HCT116 (cell line): Measurements from ENCODE around the gene CNTNAP2. TPM values are rescaled to one million over a fixed set of nuclear protein-coding genes. Genes with fewer than 3 reads are reported as not detected.

Experiments
- ATAC-seq: fragments of 200-7000 bp; cut with Tn5 transposase; 2 replicates; pipeline ENCODE4 v1.9.1; 2020; ENCODE audit warnings: mild to moderate bottlenecking, moderate library complexity
- BruUV-seq: library from RNA; stranded (reverse); fragments of 400-500 nt; replicated peaks from 2 replicates; lab custom pipeline; 2021; lab: Mats Ljungman, UMichigan
- CTCF ChIA-PET: fragments of 300-600 bp; sonication (Branson Sonifier 250); formaldehyde crosslinking; loops from one replicate; lab custom pipeline; 2021; ENCODE audit warnings: antibody characterized with exemption; lab: Charles Lee
- POLR2A ChIA-PET: fragments of 300-600, 350-600 bp; sonication (Branson Sonifier 250); formaldehyde crosslinking; loops from one replicate; lab custom pipeline; 2021; ENCODE audit warnings: antibody characterized with exemption; lab: Charles Lee
- RAD21 ChIA-PET, 2 experiments: fragments of 300-600 bp; sonication (Branson Sonifier 250); formaldehyde crosslinking; loops; one replicate each; lab custom pipeline; 2023; ENCODE audit warnings: low total read pairs in 2 of 2; ENCODE audit not compliant: uncharacterized antibody in 2 of 2, unreplicated experiment in 2 of 2, low non-redundant PET in 1 of 2; lab: Charles Lee
- DNase-seq: peaks from one replicate; pipeline ENCODE4 v3.0.0-alpha.2; 2010; ENCODE audit warnings: low read depth, low spot score
- H2AFZ ChIP-seq: fragments of 200-600 bp; shearing (Covaris generic), sonication (generic); 2 replicates; pipeline ENCODE4 v1.6.1; 2017; ENCODE audit warnings: low read depth, mixed run types, mixed read lengths, antibody characterized with exemption, low read length; ENCODE audit not compliant: poor library complexity, severe bottlenecking
- H3K27ac ChIP-seq: 2 replicates; pipeline ENCODE4 v1.5.1; 2012; ENCODE audit warnings: low read depth, low read length
- H3K27me3 ChIP-seq: fragments of 200-600 bp; sonication (generic); 2 replicates; pipeline ENCODE4 v1.6.1; 2016; ENCODE audit warnings: mixed run types, low read length, mixed read lengths; ENCODE audit not compliant: insufficient read depth
- H3K36me3 ChIP-seq, 2 experiments: fragments of 200-500 bp in 1 of 2; fragments of 200-600 bp in 1 of 2; sonication (Bioruptor generic) in 1 of 2; sonication (generic) in 1 of 2; 2 replicates each; pipeline versions ENCODE4 v1.5.1 to v1.6.1; 2014 to 2016; ENCODE audit warnings: low read length in 2 of 2, inconsistent platforms in 1 of 2, mixed read lengths in 1 of 2, mixed run types in 1 of 2; ENCODE audit not compliant: insufficient read depth in 2 of 2, control insufficient read depth in 1 of 2
- H3K4me1 ChIP-seq, 2 experiments: fragments of 200-600 bp in 1 of 2; sonication (generic) in 1 of 2; 2 replicates each; pipeline versions ENCODE4 v1.5.1 to v1.6.1; 2012 to 2017; ENCODE audit warnings: low read length in 2 of 2, inconsistent platforms in 1 of 2, mild to moderate bottlenecking in 1 of 2, mixed read lengths in 1 of 2, mixed run types in 1 of 2, moderate library complexity in 1 of 2; ENCODE audit not compliant: insufficient read depth in 2 of 2, control insufficient read depth in 1 of 2
- H3K4me2 ChIP-seq: fragments of 200-600 bp; sonication (generic); 2 replicates; pipeline ENCODE4 v1.6.1; 2017; ENCODE audit warnings: mixed run types, low read length, mixed read lengths
- H3K4me3 ChIP-seq, 2 experiments: fragments of 200-600 bp in 1 of 2; sonication (generic) in 1 of 2; replicated peaks in 1 of 2; 2 replicates each; pipeline ENCODE4 v1.5.1; 2011 to 2016; ENCODE audit warnings: low read length in 2 of 2, control low read depth in 1 of 2, low read depth in 1 of 2, mild to moderate bottlenecking in 1 of 2, mixed read lengths in 1 of 2, mixed run types in 1 of 2
- H3K79me2 ChIP-seq: fragments of 200-600 bp; sonication (generic); 2 replicates; pipeline ENCODE4 v1.6.1; 2017; ENCODE audit warnings: mild to moderate bottlenecking, mixed run types, low read length, moderate library complexity, mixed read lengths; ENCODE audit not compliant: insufficient read depth
- H3K9ac ChIP-seq: fragments of 200-600 bp; sonication (generic); 2 replicates; pipeline ENCODE4 v1.6.1; 2016; ENCODE audit warnings: low read length, mixed read lengths
- H3K9me2 ChIP-seq: fragments of 200-600 bp; sonication (generic), shearing (Covaris generic); 2 replicates; pipeline ENCODE4 v1.6.1; 2017; ENCODE audit warnings: mixed run types, mild to moderate bottlenecking, moderate library complexity; ENCODE audit not compliant: insufficient read depth
- H3K9me3 ChIP-seq, 2 experiments: fragments of 200-500 bp in 1 of 2; fragments of 200-600 bp in 1 of 2; sonication (Bioruptor generic) in 1 of 2; sonication (generic) in 1 of 2; 2 replicates each; pipeline ENCODE4 v1.6.1; 2014 to 2017; ENCODE audit warnings: low read length in 2 of 2, mixed read lengths in 2 of 2, inconsistent platforms in 1 of 2, low read depth in 1 of 2, mild to moderate bottlenecking in 1 of 2, mixed run types in 1 of 2, moderate library complexity in 1 of 2; ENCODE audit not compliant: control insufficient read depth in 1 of 2, insufficient read depth in 1 of 2
- H4K20me1 ChIP-seq: fragments of 200-600 bp; sonication (generic), shearing (Covaris generic); 2 replicates; pipeline ENCODE4 v1.6.1; 2017; ENCODE audit warnings: mixed run types, mild to moderate bottlenecking, moderate library complexity; ENCODE audit not compliant: insufficient read depth
- CBX3 ChIP-seq: IDR thresholded peaks from 2 replicates; pipeline ENCODE4 v1.6.1; 2012; ENCODE audit warnings: low read depth
- EZH2 ChIP-seq: fragments of 200-600 bp; sonication (generic); IDR thresholded peaks from 2 replicates; pipeline ENCODE4 v1.6.1; 2017; ENCODE audit warnings: antibody characterized with exemption, mixed run types
- FOSL1 ChIP-seq: IDR thresholded peaks from 2 replicates; pipeline ENCODE4 v1.6.1; 2012; ENCODE audit warnings: low read depth
- POLR2A ChIP-seq: IDR thresholded peaks from 2 replicates; pipeline ENCODE4 v1.7.0; 2011; ENCODE audit warnings: borderline replicate concordance; ENCODE audit not compliant: insufficient read depth, insufficient read length; ENCODE audit errors: extremely low read depth
- RAD21 ChIP-seq: IDR thresholded peaks from 2 replicates; pipeline ENCODE4 v1.6.1; 2012; ENCODE audit warnings: low read depth, mild to moderate bottlenecking
- REST ChIP-seq: IDR thresholded peaks from 2 replicates; pipeline ENCODE4 v1.6.1; 2012; ENCODE audit warnings: low read depth
- SP1 ChIP-seq: IDR thresholded peaks from 2 replicates; pipeline ENCODE4 v1.6.1; 2012; ENCODE audit warnings: low read depth
- YY1 ChIP-seq: IDR thresholded peaks from 2 replicates; pipeline ENCODE4 v1.6.1; 2011; ENCODE audit warnings: low read length, low read depth, moderate library complexity, mild to moderate bottlenecking; ENCODE audit not compliant: insufficient replicate concordance; ENCODE audit errors: extremely low read depth
- ZBTB33 ChIP-seq: IDR thresholded peaks from 2 replicates; pipeline ENCODE4 v1.6.1; 2011; ENCODE audit warnings: mild to moderate bottlenecking, low read length, moderate library complexity; ENCODE audit not compliant: insufficient replicate concordance; ENCODE audit errors: extremely low read depth
- ZFX ChIP-seq: fragments of 450-650 bp; IDR thresholded peaks from 2 replicates; pipeline ENCODE4 v1.6.1; 2017
- intact Hi-C: fragments of 100-400 bp; cut with micrococcal nuclease; formaldehyde crosslinking; loops from 2 replicates; pipeline ENCODE4 v1.10.0; 2022
- total RNA-seq: library from RNA; stranded (reverse); gene quantifications from one replicate; pipeline ENCODE4 v1.2.1, GENCODE V29; 2021; ENCODE audit not compliant: unreplicated experiment

The CNTNAP2 gene
- total RNA-seq, 1 experiment from 2014 or later, result 0.37 TPM

DNA sequence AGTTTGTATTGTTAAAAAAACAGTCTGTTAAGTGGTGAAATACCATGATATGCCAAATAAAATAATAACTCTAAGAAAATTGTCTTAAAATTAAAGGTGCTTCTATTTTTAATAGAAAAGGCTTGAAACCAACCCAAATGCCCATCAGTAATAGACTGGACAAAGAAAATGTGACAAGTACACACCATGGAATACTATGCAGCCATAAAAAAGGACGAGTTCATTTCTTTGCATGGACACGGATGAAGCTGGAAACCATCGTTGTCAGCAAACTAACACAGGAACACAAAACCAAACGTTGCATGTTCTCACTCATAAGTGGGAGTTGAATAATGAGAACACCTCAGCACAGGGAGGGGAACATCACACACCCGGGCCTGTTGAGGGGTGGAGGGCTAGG lies 7.1 kb downstream of the CNTNAP2 start:
- H2AFZ ChIP-seq, result no peak overlapping the region
- TF ChIP-seq SP1 (no peak), CBX3 (no peak)
- TF ChIP-seq, all 23 proteins: peak for 0
- H3K4me2 ChIP-seq, result no peak overlapping the region
- no peak overlapping the region for H3K4me3 ChIP-seq
- DNase-seq (no peak), ATAC-seq (no peak)
- CTCF ChIA-PET, result no interaction called here
- no peak overlapping the region for H3K27ac ChIP-seq
- H3K9me3 ChIP-seq, result peaks cover 4 to 13% of the 10 kb centered on the region in 2 experiments; a peak in 2 of 4 replicates
- H3K4me1 ChIP-seq, result no peaks in the 10 kb centered on the region
- no peaks in the 10 kb centered on the region for H3K36me3 ChIP-seq
- H3K9me2 ChIP-seq, result no peaks in the 10 kb centered on the region
- H3K9ac ChIP-seq, result no peak overlapping the region
- no peaks in the 10 kb centered on the region for H4K20me1 ChIP-seq
- H3K79me2 ChIP-seq, result no peaks in the 10 kb centered on the region
- RAD21 ChIA-PET, result no interaction called here
- no TSS peak for BruUV-seq
- POLR2A ChIA-PET, result no interaction called here
- H3K27me3 ChIP-seq, result no peaks in the 10 kb centered on the region
- intact Hi-C loops, result no loop called here

DNA sequence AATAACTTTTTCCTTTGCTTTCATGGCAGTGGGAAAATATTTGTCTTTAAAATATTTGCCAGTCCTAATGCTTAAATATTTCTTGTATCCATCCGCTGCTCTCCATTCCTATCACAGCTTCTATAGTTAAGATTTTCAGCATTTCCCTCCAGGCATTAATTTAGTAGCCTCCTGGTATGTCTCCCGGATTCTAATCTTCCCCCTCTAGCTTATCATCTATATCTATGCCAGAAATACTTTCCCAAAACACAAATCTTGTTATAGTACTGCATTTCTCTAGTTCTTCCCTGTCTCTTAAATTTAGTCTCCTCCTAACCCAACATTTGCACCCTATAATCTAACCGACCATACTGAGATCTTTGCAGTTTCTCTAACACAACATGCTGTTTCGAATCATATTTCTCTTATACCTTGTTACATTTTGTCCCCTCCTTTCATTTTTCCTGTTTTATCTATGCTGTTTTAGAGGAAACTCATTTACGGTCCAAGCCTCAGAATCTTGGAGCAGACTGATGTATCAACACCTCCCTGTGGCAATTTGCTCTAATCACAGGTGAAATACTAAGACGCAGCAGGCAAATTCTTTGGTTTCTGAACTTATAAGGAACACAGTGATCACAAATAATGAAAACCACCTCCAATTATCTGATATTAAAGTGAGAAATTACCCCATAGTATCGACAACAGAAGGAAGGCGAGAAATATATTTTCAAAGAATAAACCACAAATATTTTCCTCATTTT lies 10.3 kb downstream of the CNTNAP2 start:
- Histone ChIP-seq H4K20me1 (no peaks in the 10 kb centered on the region), H3K79me2 (no peaks in the 10 kb centered on the region), H3K27me3 (no peaks in the 10 kb centered on the region), H3K9ac (no peak overlapping the region), H3K4me3 (no peak overlapping the region), H3K9me3 (peaks cover 10 to 11% of the 10 kb centered on the region in 2 experiments; a peak in 2 of 4 replicates), H2AFZ (no peak overlapping the region), H3K4me2 (no peak overlapping the region), H3K9me2 (no peaks in the 10 kb centered on the region), H3K36me3 (no peaks in the 10 kb centered on the region), H3K4me1 (no peaks in the 10 kb centered on the region), H3K27ac (no peak overlapping the region)
- ATAC-seq, result no peak
- intact Hi-C loops, result no loop called here
- ChIA-PET POLR2A (no interaction called here), RAD21 (no interaction called here), CTCF (no interaction called here)
- no peak for TF ChIP-seq ZBTB33
- TF ChIP-seq REST, result no peak
- TF ChIP-seq CBX3, result no peak
- TF ChIP-seq SP1, result no peak
- TF ChIP-seq POLR2A, result no peak
- no peak for TF ChIP-seq FOSL1
- TF ChIP-seq EZH2, result no peak
- TF ChIP-seq ZFX, result no peak
- TF ChIP-seq RAD21, result no peak
- TF ChIP-seq YY1, result no peak
- DNase-seq, result no peak
- BruUV-seq, result no TSS peak
